ENCODE data around the gene POLL. TPM values are rescaled to one million over a fixed set of nuclear protein-coding genes. Genes with fewer than 3 reads are reported as not detected.

Gene POLL
- total RNA-seq, 1 experiment from 2014 or later = 36.1 TPM

GRCh38 chr10:101562231-101562630 lies 25.8 kb downstream of the POLL start:
- intact Hi-C loops (cut with micrococcal nuclease; ENCODE audit: unreplicated experiment) = no loop called here
- H3K27ac ChIP-seq (ENCODE audit: low read length) = no peak overlapping the region
- H3K4me3 ChIP-seq (ENCODE audit: low read depth in 2 of 2, low read length in 2 of 2) = no peak overlapping the region
- POLR2A ChIA-PET = no interaction called here
- DNase-seq (ENCODE audit: low read depth, low spot score) = no peak
- no peaks in the 10 kb centered on the region for H3K4me1 ChIP-seq (ENCODE audit: control insufficient read depth, insufficient read depth, low read length)
- no peaks in the 10 kb centered on the region for H3K9me3 ChIP-seq (ENCODE audit: control insufficient read depth, insufficient read depth, low read depth, low read length)
- peaks cover 5% of the 10 kb centered on the region for H3K27me3 ChIP-seq (ENCODE audit: control insufficient read depth, insufficient read depth, low read length)
- in situ Hi-C loops (cut with HindIII; ENCODE audit: low pct_unique_long_range_greater_than_20kb, low sequenced_read_pairs) = no loop called here
- no TSS peak for BruUV-seq (replicated peaks)
- TF ChIP-seq POLR2AphosphoS5 (IDR thresholded peaks at IDR 0.05; ENCODE audit: low read depth, low read length) (no peak), CTCF (IDR thresholded peaks at IDR 0.05) (no peak), REST (IDR thresholded peaks at IDR 0.05; ENCODE audit: insufficient read depth in 1 of 2, low read depth in 2 of 2, low read length in 1 of 2) (no peak), TCF7L2 (IDR thresholded peaks at IDR 0.05; ENCODE audit: low read depth, low read length) (no peak), SIN3A (IDR thresholded peaks at IDR 0.05; ENCODE audit: borderline replicate concordance, insufficient read depth, low read depth, low read length) (no peak)
- CTCF ChIA-PET = no interaction called here
- no peaks in the 10 kb centered on the region for H3K36me3 ChIP-seq (ENCODE audit: control insufficient read depth, insufficient read depth, low read length)
- ATAC-seq = no peak

GRCh38 chr10:101561068-101561915 lies 26.8 kb downstream of the POLL start:
- TF ChIP-seq SIN3A (IDR thresholded peaks at IDR 0.05; ENCODE audit: borderline replicate concordance, insufficient read depth, low read depth, low read length) (no peak), REST (IDR thresholded peaks at IDR 0.05; ENCODE audit: insufficient read depth in 1 of 2, low read depth in 2 of 2, low read length in 1 of 2) (no peak), TCF7L2 (IDR thresholded peaks at IDR 0.05; ENCODE audit: low read depth, low read length) (no peak), POLR2AphosphoS5 (IDR thresholded peaks at IDR 0.05; ENCODE audit: low read depth, low read length) (no peak), CTCF (IDR thresholded peaks at IDR 0.05) (no peak)
- no peak for ATAC-seq
- Histone ChIP-seq H3K9me3 (ENCODE audit: control insufficient read depth, insufficient read depth, low read depth, low read length) (no peaks in the 10 kb centered on the region), H3K27me3 (ENCODE audit: control insufficient read depth, insufficient read depth, low read length) (no peaks in the 10 kb centered on the region), H3K27ac (ENCODE audit: low read length) (no peak overlapping the region), H3K36me3 (ENCODE audit: control insufficient read depth, insufficient read depth, low read length) (no peaks in the 10 kb centered on the region), H3K4me3 (ENCODE audit: low read depth in 2 of 2, low read length in 2 of 2) (no peak overlapping the region), H3K4me1 (ENCODE audit: control insufficient read depth, insufficient read depth, low read length) (no peaks in the 10 kb centered on the region)
- DNase-seq (ENCODE audit: low read depth, low spot score) = no peak
- intact Hi-C loops (cut with micrococcal nuclease; ENCODE audit: unreplicated experiment) = no loop called here
- POLR2A ChIA-PET = no interaction called here
- no TSS peak for BruUV-seq (replicated peaks)
- in situ Hi-C loops (cut with HindIII; ENCODE audit: low pct_unique_long_range_greater_than_20kb, low sequenced_read_pairs) = no loop called here
- CTCF ChIA-PET = interaction anchor here (0.6 kb wide), 1 partner anchor 15 kb away, joined by 7 read pairs; no protein-coding TSS in a partner anchor

All from Panc1 (cell line).